ENCODE results near the gene CEP41. TPM values are rescaled to one million over a fixed set of nuclear protein-coding genes. Genes with fewer than 3 reads are reported as not detected.

Gene CEP41
- polyA plus RNA-seq, 1 donor from 2014 or later: 47.0 TPM

DNA sequence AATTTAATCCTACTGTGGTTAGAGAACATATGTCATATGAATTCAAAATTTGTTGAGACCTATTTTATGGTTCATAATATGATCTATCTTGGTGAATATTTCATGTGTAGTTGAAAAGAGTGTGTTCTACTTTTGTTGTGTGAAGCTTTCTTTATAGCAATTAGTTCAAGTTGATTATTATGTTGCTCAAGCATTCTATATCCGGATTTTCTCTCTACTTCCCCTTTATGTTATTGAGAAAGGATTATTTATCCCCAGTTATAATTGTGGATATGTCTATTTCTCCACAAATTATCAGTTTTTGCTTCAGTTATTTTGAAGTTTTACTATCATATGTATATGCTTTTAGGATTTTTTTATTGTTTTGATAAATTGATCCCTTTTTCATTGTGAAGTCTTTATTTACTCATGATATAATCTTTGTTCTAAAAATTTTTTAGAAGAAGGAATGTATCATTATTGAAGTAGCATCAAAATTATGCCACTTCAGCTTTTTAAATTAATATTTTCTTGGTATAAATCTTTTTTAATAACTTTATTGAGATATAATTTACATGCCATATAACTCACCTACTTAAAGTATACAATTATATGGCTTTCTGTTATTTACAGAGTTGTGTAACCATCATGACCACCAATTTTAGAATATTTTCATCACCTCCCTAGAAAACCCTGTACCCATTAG, 39.0 kb upstream of the CEP41 start:
- Histone ChIP-seq H2AFZ (ENCODE audit: low read depth, low read length) (no peak overlapping the region), H3K9ac (ENCODE audit: low read length) (no peak overlapping the region), H3K4me3 (ENCODE audit: low read length) (no peak overlapping the region), H3K79me2 (replicated peaks; ENCODE audit: insufficient read depth, low read length) (no peaks in the 10 kb centered on the region), H3K4me2 (ENCODE audit: low read length) (no peak overlapping the region), H3K9me2 (ENCODE audit: insufficient read depth, low read length) (no peaks in the 10 kb centered on the region), H3F3A (ENCODE audit: insufficient read depth, low read length, poor library complexity, severe bottlenecking) (peaks cover 21% of the 10 kb centered on the region), H3K27me3 (ENCODE audit: insufficient read depth, low read depth, low read length) (no peaks in the 10 kb centered on the region), H3K36me3 (ENCODE audit: insufficient read depth, low read length) (no peaks in the 10 kb centered on the region), H3K27ac (ENCODE audit: low read length) (no peak overlapping the region), H3K9me3 (ENCODE audit: low read length) (no peaks in the 10 kb centered on the region), H4K20me1 (ENCODE audit: insufficient read depth) (no peaks in the 10 kb centered on the region)
- TF ChIP-seq POLR2AphosphoS5 (IDR thresholded peaks at IDR 0.05) (no peak), EP300 (conservative IDR thresholded peaks at IDR 0.05; ENCODE audit: poor library complexity, severe bottlenecking) (no peak), RAD21 (conservative IDR thresholded peaks at IDR 0.05) (no peak), TAF1 (IDR thresholded peaks at IDR 0.05; ENCODE audit: low read depth) (no peak), MXI1 (conservative IDR thresholded peaks at IDR 0.05; ENCODE audit: poor library complexity, severe bottlenecking) (no peak), REST (IDR thresholded peaks at IDR 0.05; ENCODE audit: borderline replicate concordance) (no peak), SMC3 (conservative IDR thresholded peaks at IDR 0.05; ENCODE audit: poor library complexity) (no peak)

GRCh38 chr7:130478991-130479390, 38.2 kb upstream of the CEP41 start:
- Histone ChIP-seq H3F3A (ENCODE audit: insufficient read depth, low read length, poor library complexity, severe bottlenecking) (peaks cover 21% of the 10 kb centered on the region), H3K27me3 (ENCODE audit: insufficient read depth, low read depth, low read length) (no peaks in the 10 kb centered on the region), H3K9me2 (ENCODE audit: insufficient read depth, low read length) (no peaks in the 10 kb centered on the region), H3K4me3 (ENCODE audit: low read length) (no peak overlapping the region), H3K27ac (ENCODE audit: low read length) (no peak overlapping the region), H3K4me2 (ENCODE audit: low read length) (no peak overlapping the region), H3K79me2 (replicated peaks; ENCODE audit: insufficient read depth, low read length) (no peaks in the 10 kb centered on the region), H4K20me1 (ENCODE audit: insufficient read depth) (no peaks in the 10 kb centered on the region), H3K9me3 (ENCODE audit: low read length) (no peaks in the 10 kb centered on the region), H3K36me3 (ENCODE audit: insufficient read depth, low read length) (no peaks in the 10 kb centered on the region), H3K9ac (ENCODE audit: low read length) (no peak overlapping the region), H2AFZ (ENCODE audit: low read depth, low read length) (no peak overlapping the region)
- TF ChIP-seq REST (IDR thresholded peaks at IDR 0.05; ENCODE audit: borderline replicate concordance): no peak
- no peak for TF ChIP-seq TAF1 (IDR thresholded peaks at IDR 0.05; ENCODE audit: low read depth)
- no peak for TF ChIP-seq SMC3 (conservative IDR thresholded peaks at IDR 0.05; ENCODE audit: poor library complexity)
- no peak for TF ChIP-seq EP300 (conservative IDR thresholded peaks at IDR 0.05; ENCODE audit: poor library complexity, severe bottlenecking)
- TF ChIP-seq CTCF (IDR thresholded peaks at IDR 0.05; ENCODE audit: poor library complexity, severe bottlenecking): no peak
- TF ChIP-seq MXI1 (conservative IDR thresholded peaks at IDR 0.05; ENCODE audit: poor library complexity, severe bottlenecking): no peak
- TF ChIP-seq RAD21 (conservative IDR thresholded peaks at IDR 0.05): no peak
- TF ChIP-seq POLR2AphosphoS5 (IDR thresholded peaks at IDR 0.05): no peak
- TF ChIP-seq EZH2 (IDR thresholded peaks at IDR 0.05; ENCODE audit: borderline replicate concordance, insufficient read depth, low read length, poor library complexity, severe bottlenecking): no peak

Data from neural cell (in vitro differentiated cells).